GM19035 (cell line): Measurements from ENCODE around the gene MTRR.

ENCODE experiments used
- ATAC-seq: cut with Tn5 transposase; IDR thresholded peaks from one replicate; pipeline ENCODE4 v1.9.1; 2021; ENCODE audit not compliant: unreplicated experiment

Gene MTRR

GRCh38 chr5:7894439-7894838, 25.5 kb downstream of the MTRR start:
- no peak for ATAC-seq

DNA sequence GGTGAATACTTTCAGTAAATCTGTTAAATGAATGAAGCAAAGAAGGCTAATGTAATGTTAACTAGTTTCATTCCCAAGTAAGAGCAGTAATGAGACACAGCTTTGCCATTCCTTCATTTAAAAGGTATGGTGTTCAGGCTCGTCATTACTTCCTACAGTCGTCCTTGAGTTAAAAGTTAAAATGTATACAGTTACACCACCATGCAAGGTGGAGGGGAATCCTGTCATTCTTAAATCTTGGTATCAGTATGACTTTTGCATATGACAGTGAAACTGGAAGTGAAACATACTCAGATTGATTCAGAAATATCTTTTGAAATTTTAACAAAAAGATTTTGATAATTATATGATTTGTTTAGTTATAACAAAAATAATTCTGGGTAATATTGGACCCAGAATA, 25.9 kb downstream of the MTRR start:
- peak; percentile 69 for ATAC-seq

- peak; percentile 71 for ATAC-seq
Measured at GRCh38 chr5:7897014-7897600, 28.2 kb downstream of the MTRR start.

DNA sequence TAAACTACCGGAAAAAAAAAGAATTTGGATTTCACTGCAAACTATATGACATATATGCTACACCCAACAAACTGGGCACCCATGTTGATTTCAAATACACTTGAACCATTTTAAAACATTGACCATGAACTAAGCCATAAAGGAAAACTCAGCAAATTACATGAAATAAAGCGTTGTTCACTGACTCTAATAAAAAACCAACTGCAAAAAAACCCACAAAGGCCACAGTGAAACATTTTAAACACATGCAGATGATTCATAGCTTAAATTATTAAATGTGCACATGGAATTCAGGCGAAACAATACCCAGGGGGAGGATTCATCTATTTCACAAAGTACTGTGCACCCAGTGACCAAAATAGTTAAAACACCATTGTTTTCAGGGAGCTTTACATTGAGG, 33.3 kb downstream of the MTRR start:
- ATAC-seq = no peak

DNA sequence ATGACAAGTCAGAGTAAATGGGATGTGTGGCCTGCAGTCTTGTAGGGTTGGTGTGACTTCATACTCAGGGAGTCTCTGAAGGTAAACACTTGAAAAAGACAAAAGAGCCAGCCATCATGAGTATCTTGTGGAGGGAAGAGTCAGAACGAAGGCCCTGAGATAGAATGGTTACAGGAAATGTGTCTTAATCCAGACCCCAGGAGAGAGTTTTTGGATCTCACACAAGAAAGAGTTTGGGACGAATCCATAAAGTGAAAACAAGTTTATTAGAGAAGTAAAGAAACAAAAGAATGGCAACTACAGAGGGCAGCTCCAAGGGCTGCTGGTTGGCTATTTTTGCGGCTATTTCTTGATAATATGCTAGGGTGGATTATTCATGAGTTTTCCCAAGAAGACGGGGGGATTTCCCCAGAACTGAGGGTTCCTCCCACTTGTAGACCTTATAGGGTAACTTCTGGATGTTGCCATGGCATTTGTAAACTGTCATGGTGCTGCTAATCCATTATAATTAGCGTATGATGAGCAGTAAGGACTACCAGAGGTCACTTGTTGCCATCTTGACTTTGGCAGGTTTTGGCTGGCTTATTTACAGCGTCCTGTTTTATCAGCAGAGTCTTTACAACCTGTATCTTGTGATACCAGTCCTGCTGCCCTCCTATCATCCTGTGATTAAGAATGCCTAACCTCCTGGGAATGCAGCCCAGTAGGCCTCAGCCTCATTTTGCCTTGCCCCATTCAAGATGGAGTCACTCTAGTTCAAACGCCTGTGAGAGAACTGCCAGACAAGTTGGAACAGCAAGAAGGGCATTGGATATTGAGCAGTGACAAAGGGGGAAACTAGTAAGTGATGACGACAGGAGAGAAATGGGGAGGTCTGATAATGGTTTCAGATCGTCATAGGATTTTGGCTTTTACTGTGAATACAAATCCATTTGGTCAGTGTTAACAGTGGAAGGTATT, 34.0 kb downstream of the MTRR start:
- ATAC-seq = no peak

DNA sequence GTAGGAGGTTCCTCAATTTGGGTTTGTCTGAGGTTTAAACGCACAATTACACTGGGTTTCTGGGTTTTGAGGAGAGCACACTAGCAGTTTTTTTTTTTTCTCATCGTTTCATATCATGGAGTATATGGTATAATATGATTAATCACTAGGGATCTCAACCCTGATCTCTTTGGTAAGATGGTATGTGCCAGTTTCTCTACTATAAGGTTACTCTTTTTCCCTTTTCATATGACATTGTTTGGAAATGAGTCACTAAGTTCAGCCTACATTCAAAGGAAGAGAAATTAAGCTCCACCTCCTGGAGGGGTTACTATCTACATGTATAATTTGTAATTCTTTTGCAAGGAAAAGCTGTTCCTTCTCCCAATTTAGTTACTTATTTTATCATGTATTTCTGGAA, 35.2 kb downstream of the MTRR start:
- ATAC-seq = no peak

DNA sequence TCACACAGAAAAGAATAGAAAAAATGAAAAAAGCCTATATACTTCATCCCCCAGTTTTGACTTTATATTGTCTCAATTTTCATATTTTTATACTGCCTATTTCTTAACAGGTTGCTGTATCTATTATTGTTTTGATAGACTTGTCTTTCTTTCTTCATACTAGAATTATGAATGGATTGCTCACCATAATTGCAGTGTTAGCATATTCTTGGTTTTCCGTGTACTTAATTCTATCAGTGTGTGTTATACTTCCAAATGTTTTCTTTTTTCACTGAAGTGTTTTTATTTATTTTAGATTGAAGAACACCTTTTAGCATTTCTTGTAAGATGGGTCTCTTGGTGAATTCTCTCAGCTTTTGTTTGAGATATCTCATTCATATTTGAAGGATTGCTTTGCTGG, 38.7 kb downstream of the MTRR start:
- ATAC-seq = no peak

DNA sequence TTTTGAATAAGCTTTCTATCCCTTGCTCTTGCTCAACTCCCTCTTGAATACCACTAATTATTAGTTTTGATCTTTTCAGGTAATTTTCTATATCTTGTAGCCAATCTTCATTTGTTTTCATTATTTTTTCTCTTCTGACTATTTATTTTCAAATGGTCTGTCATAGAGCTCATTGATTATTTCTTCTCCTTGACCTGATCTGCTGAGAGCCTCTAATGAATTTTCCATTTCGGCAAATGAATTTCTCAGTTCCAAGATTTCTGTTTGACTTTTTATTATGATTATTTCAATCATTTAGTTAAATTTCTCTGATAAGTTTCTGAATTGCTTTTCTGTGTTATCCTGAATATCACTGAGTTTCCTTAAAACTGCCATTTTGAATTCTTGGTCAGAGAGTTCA, 39.4 kb downstream of the MTRR start:
- no peak for ATAC-seq

DNA sequence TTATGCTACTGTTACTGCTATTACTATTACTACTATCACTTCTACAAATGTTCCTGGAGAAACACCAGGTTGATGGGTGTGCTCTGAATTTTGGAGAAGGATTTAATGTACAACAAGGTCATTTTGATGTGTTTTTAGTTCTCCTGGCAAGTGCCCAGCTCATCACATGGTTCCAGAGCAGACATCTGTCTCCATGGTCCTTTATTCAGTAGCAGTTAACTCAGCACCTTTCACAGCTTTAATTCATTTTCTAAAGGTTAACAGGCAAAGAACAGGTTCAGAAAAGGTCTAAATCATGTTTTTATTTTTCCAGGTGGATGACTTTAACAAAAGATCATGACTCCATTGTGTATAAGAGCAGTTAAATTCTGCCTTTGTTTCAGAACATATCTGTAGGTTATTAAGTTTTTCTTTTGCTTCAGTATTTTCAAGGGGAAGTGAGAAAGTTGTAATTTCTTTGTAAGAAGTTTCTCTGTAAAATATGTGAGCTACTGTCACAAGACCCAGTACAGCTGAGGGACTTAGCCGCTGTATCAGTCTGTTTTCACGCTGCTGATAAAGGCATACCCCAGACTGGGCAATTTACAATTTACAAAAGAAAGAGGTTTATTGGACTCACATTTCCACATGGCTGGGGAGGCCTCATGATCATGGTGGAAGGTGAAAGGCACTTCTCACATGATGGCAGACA, 41.9 kb downstream of the MTRR start:
- peak; percentile 56 for ATAC-seq

GRCh38 chr5:7911429-7911771, 42.5 kb downstream of the MTRR start:
- ATAC-seq = peak; percentile 30

GRCh38 chr5:7916171-7916804, 47.3 kb downstream of the MTRR start:
- no peak for ATAC-seq

DNA sequence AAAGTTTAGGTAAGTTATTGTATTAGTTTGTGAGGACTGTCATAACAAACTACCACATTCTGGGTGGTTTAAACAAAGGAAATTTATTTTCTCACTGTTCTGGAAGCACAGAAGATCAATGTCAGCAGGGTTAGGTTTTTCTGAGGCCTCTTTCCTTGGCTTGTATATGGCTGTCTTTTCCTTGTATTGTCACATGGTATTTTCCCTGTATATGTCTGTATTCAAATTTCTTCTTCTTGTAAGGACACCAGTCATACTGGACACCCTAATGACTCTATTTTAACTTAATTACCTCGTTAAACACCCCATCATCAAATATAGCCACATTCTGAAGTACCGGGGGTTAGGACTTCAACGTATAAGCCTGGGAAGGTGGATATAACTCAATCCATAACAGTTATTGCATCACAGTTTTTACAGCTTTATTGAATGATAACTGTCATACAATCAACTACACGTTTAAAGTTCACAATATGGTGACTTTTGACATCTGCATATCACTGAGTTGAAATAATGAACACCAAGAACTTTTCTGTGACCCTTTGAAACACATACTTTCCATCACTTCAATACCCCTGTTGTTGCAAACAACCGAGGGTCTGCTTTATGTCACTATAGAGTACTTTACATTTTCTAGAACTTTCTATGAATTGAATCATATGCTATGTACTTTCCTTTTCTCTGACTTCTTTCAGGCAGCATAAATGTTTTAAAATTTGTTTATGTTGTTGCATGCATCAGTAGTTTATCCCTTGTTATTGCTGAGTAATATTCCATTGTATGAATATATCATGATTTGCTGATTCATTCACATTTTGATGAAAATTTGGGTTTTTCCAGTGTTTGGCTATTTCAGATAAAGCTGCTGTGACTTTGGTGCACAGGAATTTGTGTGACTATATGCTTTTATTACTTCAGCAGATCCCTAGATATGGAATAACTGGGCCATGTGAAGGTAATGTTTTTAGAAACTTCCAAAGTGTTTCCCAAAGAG, 48.5 kb downstream of the MTRR start:
- ATAC-seq = no peak

GRCh38 chr5:7925961-7926695, 57.2 kb downstream of the MTRR start:
- no peak for ATAC-seq

GRCh38 chr5:7926720-7927119, 57.8 kb downstream of the MTRR start:
- ATAC-seq = no peak

- peak; percentile 90 for ATAC-seq
Measured at GRCh38 chr5:7927466-7928375, 58.8 kb downstream of the MTRR start.

DNA sequence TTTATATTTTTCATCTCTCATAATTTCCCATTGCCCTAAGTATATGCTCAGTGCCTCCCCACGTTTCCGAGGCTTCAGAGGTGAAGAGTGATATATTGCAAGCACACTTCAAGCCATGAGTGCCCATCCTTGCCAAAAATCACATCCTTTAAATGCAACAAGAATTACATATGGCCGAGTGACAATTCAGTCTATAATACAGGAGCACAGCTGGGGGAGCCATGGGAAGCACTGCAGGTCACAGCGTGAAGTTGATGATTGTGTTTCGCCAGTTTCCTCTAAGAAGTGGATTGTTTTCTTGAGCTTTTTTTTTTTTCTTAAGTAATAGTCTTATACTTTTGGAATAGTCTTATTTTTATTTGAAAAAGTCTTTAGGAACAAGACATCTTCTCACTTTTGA, 61.1 kb downstream of the MTRR start:
- ATAC-seq = no peak

GRCh38 chr5:7941692-7942091, 72.7 kb downstream of the MTRR start:
- no peak for ATAC-seq

DNA sequence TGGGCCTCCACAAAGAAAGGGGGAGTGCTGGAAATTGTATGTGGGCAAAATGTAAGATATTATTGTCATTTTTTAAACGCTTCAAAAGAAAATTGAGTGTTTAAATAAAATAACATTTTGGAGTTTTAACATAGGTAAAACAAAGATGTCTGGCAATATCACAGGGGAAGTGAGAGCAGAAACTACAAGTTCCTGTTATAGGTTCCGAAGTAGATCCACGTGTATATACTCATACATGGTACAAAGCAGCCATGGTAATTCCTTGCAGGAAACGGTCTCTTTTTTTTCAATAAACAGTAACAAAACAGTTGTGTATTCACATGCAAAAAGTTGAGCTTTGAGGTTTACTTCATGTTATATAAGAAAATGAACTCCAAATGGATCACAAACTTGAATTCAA, 78.4 kb downstream of the MTRR start:
- no peak for ATAC-seq
